ENCODE measurements around the gene PHRF1. TPM values are rescaled to one million over a fixed set of nuclear protein-coding genes. Genes with fewer than 3 reads are reported as not detected.
A peak's percentile ranks its signal among the peaks of the same experiment; 100 is the strongest.

The PHRF1 gene
- total RNA-seq, 2 donors from 2014 or later: 31.3 to 39.6 TPM

GRCh38 chr11:553083-553987, 22.9 kb upstream of the PHRF1 start:
- TF ChIP-seq CTCF (IDR thresholded peaks at IDR 0.05): no peak
- no peak overlapping the region for H3K4me3 ChIP-seq
- no peaks in the 10 kb centered on the region for H3K9me3 ChIP-seq
- H3K36me3 ChIP-seq: no peaks in the 10 kb centered on the region
- H3K27me3 ChIP-seq (replicated peaks; ENCODE audit: insufficient read depth): peaks cover 4% of the 10 kb centered on the region
- no peak for ATAC-seq (ENCODE audit: insufficient number of reproducible peaks, low FRiP score, low read depth)
- peaks cover 7 to 16% of the 10 kb centered on the region in 2 donors for H3K4me1 ChIP-seq (ENCODE audit: control insufficient read depth in 1 of 2, low read depth in 2 of 2)
- no peak for DNase-seq (ENCODE audit: low spot score)
- no peak overlapping the region for H3K27ac ChIP-seq

- ATAC-seq (ENCODE audit: insufficient number of reproducible peaks, low FRiP score, low read depth): no peak
- DNase-seq (ENCODE audit: low spot score): no peak
Measured at GRCh38 chr11:553988-554340, 22.3 kb upstream of the PHRF1 start.

GRCh38 chr11:554428-555226, 21.6 kb upstream of the PHRF1 start:
- H3K27me3 ChIP-seq (replicated peaks; ENCODE audit: insufficient read depth): peaks cover 4% of the 10 kb centered on the region
- H3K9me3 ChIP-seq: no peaks in the 10 kb centered on the region
- H3K27ac ChIP-seq: no peak overlapping the region
- H3K36me3 ChIP-seq: no peaks in the 10 kb centered on the region
- peak; percentile 76 for TF ChIP-seq CTCF (IDR thresholded peaks at IDR 0.05)
- peak overlapping the region; percentile 60 for H3K4me3 ChIP-seq
- DNase-seq (ENCODE audit: low spot score) (no peak), ATAC-seq (ENCODE audit: insufficient number of reproducible peaks, low FRiP score, low read depth) (no peak)
- H3K4me1 ChIP-seq (ENCODE audit: control insufficient read depth in 1 of 2, low read depth in 2 of 2): peaks cover 7 to 16% of the 10 kb centered on the region in 2 donors

More at GRCh38 chr11:553988-554340, 22.3 kb upstream of the PHRF1 start:
- peaks cover 4% of the 10 kb centered on the region for H3K27me3 ChIP-seq (replicated peaks; ENCODE audit: insufficient read depth)
- H3K4me3 ChIP-seq: no peak overlapping the region
- H3K27ac ChIP-seq: no peak overlapping the region
- no peaks in the 10 kb centered on the region for H3K9me3 ChIP-seq
- no peaks in the 10 kb centered on the region for H3K36me3 ChIP-seq
- peaks cover 7 to 16% of the 10 kb centered on the region in 2 donors for H3K4me1 ChIP-seq (ENCODE audit: control insufficient read depth in 1 of 2, low read depth in 2 of 2)
- TF ChIP-seq CTCF (IDR thresholded peaks at IDR 0.05): no peak

- no peak overlapping the region for H3K27ac ChIP-seq
- no peaks in the 10 kb centered on the region for H3K9me3 ChIP-seq
- no peak for ATAC-seq (ENCODE audit: insufficient number of reproducible peaks, low FRiP score, low read depth)
- DNase-seq (ENCODE audit: low spot score): no peak
- H3K36me3 ChIP-seq: no peaks in the 10 kb centered on the region
- no peak for TF ChIP-seq CTCF (IDR thresholded peaks at IDR 0.05)
- peaks cover 4% of the 10 kb centered on the region for H3K27me3 ChIP-seq (replicated peaks; ENCODE audit: insufficient read depth)
- H3K4me3 ChIP-seq: peak overlapping the region; percentile 60
- peaks cover 12 to 20% of the 10 kb centered on the region in 2 donors for H3K4me1 ChIP-seq (ENCODE audit: control insufficient read depth in 1 of 2, low read depth in 2 of 2)
Measured at GRCh38 chr11:555227-555779, 21.0 kb upstream of the PHRF1 start.
